ENCODE data around the gene FCN1.

GRCh38 chr9:134875371-134875770, 42.3 kb downstream of the FCN1 start:
- TF ChIP-seq CTCF (IDR thresholded peaks at IDR 0.05) (no peak), POLR2AphosphoS5 (IDR thresholded peaks at IDR 0.05) (no peak), EP300 (IDR thresholded peaks at IDR 0.05; ENCODE audit: low read depth) (no peak)
